Mononuclear cell (primary cell): ENCODE measurements around the gene SLC44A4. TPM values are rescaled to one million over a fixed set of nuclear protein-coding genes. Genes with fewer than 3 reads are reported as not detected.
"Not testable (repeated sequence)": the region's sequence is repeated elsewhere in the genome, so short reads cannot be mapped to it uniquely, and the experiment has no call there.

Experiments
- H3K27me3 ChIP-seq: 2 replicates; pipeline ENCODE4 v1.6.0; 2011; ENCODE audit warnings: low read length, control low read depth; ENCODE audit not compliant: insufficient read depth
- H3K4me1 ChIP-seq: 2 replicates; pipeline ENCODE4 v1.5.1; 2011; ENCODE audit warnings: mild to moderate bottlenecking, low read length, control low read depth; ENCODE audit not compliant: insufficient read depth
- H3K4me3 ChIP-seq: 2 replicates; pipeline ENCODE4 v1.5.1; 2011; ENCODE audit warnings: mild to moderate bottlenecking, low read length, moderate library complexity
- H3K9me3 ChIP-seq: 2 replicates; pipeline ENCODE4 v1.5.1; 2011; ENCODE audit warnings: low read depth, mild to moderate bottlenecking, control low read depth, low read length
- total RNA-seq: library from RNA; depleted of rRNA; stranded (reverse); fragments of >200 nt; gene quantifications from one replicate; pipeline ENCODE4 v1.2.3, GENCODE V29; 2012

Gene SLC44A4
- total RNA-seq, result 0.10 TPM

- Histone ChIP-seq H3K27me3 (no peaks in the 10 kb centered on the region), H3K4me3 (no peak within 1 kb of the TSS), H3K9me3 (no peaks in the 10 kb centered on the region), H3K4me1 (no peaks in the 10 kb centered on the region)
Measured at GRCh38 chr6:31878726-31879125, at the start of gene SLC44A4. Gene SLC44A4 (minus strand): TSS chr6:31878997. CDS start chr6:31878980, 17 bp downstream.

GRCh38 chr6:31928672-31928939 lies 49.8 kb upstream of the SLC44A4 start:
- Histone ChIP-seq H3K27me3 (no peaks in the 10 kb centered on the region), H3K4me3 (no peak overlapping the region), H3K9me3 (no peaks in the 10 kb centered on the region), H3K4me1 (peaks cover 5% of the 10 kb centered on the region)

DNA sequence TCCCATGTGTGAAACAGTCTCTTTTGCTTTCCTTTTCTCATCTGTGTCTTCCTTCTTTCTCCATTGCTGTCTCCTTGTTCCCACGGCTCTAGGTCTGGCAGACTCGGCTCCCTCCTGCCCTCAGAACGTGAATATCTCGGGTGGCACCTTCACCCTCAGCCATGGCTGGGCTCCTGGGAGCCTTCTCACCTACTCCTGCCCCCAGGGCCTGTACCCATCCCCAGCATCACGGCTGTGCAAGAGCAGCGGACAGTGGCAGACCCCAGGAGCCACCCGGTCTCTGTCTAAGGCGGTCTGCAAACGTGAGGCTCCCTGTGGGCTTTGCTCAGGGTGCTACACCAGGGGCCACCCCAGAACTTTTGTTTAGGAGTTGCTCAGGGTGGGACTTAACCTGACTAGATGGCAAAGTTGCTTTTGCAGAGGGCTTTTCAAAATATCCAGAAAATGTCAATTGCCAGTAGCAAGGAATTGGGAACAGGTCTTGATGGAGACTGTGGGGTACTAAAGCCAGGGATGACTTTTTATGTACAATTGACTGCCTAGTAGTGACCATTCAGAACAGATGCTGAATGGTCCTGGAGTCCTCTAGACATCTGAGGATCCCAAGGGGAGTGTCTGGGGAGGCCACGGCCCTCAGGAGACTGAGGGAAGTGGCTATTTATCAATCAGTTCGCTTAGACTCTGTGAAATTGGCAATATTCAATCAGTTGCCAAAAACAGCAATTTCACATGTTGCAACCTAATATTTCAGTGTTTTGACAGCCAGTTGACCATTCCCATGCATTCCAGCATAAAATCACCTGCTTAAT lies 49.3 kb upstream of the SLC44A4 start:
- Histone ChIP-seq H3K27me3 (no peaks in the 10 kb centered on the region), H3K9me3 (no peaks in the 10 kb centered on the region), H3K4me1 (peaks cover 5% of the 10 kb centered on the region), H3K4me3 (no peak overlapping the region)

- H3K4me1 ChIP-seq, result peaks cover 5% of the 10 kb centered on the region
- H3K27me3 ChIP-seq, result no peaks in the 10 kb centered on the region
- H3K4me3 ChIP-seq, result no peak within 1 kb of the TSS
- no peaks in the 10 kb centered on the region for H3K9me3 ChIP-seq
Measured at GRCh38 chr6:31927242-31927862, 48.6 kb upstream of the SLC44A4 start, which contains the start of gene C2. Gene C2 (plus strand): TSS chr6:31927717. CDS start chr6:31927753, 36 bp downstream.

DNA sequence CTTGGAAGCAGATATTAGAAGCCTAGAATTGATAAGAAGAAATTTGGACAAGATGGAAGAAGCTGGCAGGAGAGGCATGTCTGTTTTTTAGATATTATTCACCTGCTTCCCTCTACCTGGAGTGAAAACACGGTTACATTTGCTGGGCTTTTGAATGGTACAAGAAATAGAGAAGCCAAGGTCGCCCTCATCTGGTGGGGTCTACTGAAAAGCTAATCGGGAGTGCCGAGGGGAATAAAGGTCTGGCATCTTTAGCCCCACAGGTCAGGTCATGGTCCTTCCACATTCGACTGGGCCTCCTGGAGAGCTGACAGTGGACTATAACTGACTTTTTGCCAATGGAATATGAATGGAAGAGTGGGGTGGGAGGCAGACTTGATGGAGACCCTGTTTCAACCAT lies 44.1 kb upstream of the SLC44A4 start:
- no peaks in the 10 kb centered on the region for H3K9me3 ChIP-seq
- H3K27me3 ChIP-seq, result no peaks in the 10 kb centered on the region
- H3K4me1 ChIP-seq, result peaks cover 10% of the 10 kb centered on the region
- no peak overlapping the region for H3K4me3 ChIP-seq

GRCh38 chr6:31920811-31921210 lies 42.0 kb upstream of the SLC44A4 start:
- Histone ChIP-seq H3K4me1 (peaks cover 10% of the 10 kb centered on the region), H3K4me3 (no peak overlapping the region), H3K27me3 (no peaks in the 10 kb centered on the region), H3K9me3 (no peaks in the 10 kb centered on the region)

DNA sequence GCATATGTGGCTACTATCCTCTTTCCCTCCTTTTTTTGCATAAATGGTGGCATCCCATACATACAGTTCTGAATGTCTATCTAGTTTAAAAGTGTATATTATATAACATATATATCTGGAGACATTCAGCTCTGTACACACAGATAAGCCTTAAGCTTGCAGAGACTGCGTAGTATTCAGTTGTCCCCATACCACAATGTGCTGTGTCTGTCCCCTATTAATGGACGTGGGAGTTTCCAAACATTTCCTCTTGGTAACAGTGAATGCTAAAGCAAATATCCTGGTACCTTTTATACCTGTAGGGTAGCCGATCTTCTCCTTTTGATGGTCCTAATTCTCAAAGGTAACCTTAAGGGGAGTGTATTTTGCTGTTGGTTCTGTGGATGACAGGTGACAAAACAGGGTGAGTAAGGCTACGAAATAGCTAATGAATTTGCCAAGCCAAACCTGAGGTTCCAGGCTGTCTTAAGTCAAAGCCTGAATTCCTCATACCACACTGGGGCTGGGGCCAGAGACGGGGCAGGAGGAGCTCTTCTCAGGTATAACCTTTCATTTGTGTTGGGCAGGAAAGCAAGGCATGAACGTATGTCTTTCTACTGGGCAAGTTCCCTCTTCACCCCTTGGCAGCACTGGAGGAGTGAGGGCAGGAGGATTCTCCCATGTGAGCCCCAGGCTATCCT lies 41.0 kb upstream of the SLC44A4 start:
- no peaks in the 10 kb centered on the region for H3K27me3 ChIP-seq
- H3K4me1 ChIP-seq, result peaks cover 10% of the 10 kb centered on the region
- no peak overlapping the region for H3K4me3 ChIP-seq
- no peaks in the 10 kb centered on the region for H3K9me3 ChIP-seq

DNA sequence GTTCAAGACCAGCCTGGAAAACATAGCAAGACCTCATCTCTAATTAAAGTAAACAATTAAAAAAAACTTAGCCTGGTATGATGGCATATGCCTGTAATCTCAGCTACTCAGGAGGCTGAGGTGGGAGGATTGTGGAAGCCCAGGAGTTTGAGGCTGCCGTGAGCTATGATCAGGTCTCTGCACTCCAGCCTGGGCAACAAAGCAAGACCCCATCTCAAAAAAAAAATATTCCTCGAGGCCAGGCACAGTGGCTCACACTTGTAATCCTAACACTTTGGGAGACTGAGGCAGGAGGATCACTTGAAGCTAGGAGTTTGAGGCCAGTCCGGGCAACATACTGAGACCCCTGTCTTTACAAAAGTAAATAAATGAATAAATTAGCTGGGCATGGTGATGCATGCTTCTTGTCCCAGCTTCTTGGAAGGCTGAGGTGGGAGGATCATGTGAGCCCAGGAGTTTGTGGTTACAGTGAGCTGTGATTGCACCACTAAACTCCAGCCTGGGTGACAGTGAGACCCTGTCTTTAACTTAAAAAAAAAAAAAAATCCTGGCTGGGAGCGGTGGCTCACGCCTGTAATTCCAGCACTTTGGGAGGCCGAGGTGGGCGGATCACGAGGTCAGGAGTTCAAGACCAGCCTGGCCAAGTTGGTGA lies 39.4 kb upstream of the SLC44A4 start:
- H3K4me1 ChIP-seq, result peaks cover 10% of the 10 kb centered on the region
- H3K4me3 ChIP-seq, result no peak overlapping the region
- no peaks in the 10 kb centered on the region for H3K27me3 ChIP-seq
- H3K9me3 ChIP-seq, result no peaks in the 10 kb centered on the region

DNA sequence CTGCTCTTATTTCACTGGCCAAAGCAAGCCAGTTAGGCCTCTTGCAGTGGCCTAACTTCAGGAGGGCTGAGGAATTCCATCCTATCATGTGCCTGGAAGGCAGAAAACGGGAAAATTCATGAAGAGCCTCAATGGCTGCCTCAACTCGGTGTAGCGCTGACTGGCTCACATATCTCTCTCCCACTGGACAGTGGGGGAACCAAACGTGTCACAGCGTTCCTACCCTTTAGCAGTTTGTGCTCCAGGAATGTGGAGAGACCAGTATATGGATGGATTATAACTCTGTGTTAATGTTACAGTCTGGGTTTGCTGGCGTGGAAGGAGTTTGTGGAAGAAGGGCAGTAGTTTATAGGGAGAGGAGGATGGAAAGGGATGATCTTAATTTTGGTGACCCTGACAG lies 37.0 kb upstream of the SLC44A4 start:
- Histone ChIP-seq H3K4me1 (peaks cover 5% of the 10 kb centered on the region), H3K4me3 (no peak overlapping the region), H3K9me3 (no peaks in the 10 kb centered on the region), H3K27me3 (no peaks in the 10 kb centered on the region)

- Histone ChIP-seq H3K4me3 (no peak overlapping the region), H3K27me3 (no peaks in the 10 kb centered on the region), H3K9me3 (no peaks in the 10 kb centered on the region), H3K4me1 (peaks cover under 1% of the 10 kb centered on the region)
Measured at GRCh38 chr6:31915351-31915750, 36.6 kb upstream of the SLC44A4 start.

DNA sequence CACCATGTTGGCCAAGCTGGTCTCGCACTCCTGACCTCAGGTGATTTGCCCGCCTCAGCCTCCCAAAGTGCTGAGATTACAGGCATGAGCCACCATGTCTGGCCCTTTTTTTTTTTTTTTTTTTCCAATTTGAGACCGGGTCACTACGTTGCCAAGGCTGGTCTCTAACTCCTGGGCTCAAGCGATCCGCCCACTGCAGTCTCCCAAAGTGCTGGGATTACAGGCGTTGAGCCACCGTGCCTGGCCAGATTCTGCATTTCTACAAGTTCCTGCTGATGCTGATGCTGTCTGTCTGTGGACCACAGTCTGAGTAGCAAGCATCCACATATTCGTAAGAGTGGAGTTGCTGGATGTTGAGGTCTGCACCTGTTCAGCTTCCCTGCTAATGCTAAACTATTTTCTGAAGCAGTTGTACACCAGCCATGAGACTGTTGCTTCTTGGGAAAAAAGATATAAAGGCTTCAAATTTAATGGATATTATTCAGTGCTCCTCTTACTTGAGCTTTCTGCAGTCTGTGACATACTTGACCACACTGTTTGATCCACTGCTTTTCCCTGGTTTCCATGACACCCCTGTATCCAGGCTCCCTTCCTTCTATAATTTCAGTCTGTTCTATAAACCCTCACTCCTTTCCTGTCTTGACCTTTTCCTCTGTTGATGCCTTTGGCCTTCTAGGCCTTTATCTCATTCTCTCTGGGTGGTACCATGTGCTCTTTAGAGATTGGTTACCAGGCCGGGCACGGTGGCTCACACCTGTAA lies 33.2 kb upstream of the SLC44A4 start:
- no peaks in the 10 kb centered on the region for H3K27me3 ChIP-seq
- no peaks in the 10 kb centered on the region for H3K9me3 ChIP-seq
- peaks cover 3% of the 10 kb centered on the region for H3K4me1 ChIP-seq
- H3K4me3 ChIP-seq, result no peak overlapping the region

DNA sequence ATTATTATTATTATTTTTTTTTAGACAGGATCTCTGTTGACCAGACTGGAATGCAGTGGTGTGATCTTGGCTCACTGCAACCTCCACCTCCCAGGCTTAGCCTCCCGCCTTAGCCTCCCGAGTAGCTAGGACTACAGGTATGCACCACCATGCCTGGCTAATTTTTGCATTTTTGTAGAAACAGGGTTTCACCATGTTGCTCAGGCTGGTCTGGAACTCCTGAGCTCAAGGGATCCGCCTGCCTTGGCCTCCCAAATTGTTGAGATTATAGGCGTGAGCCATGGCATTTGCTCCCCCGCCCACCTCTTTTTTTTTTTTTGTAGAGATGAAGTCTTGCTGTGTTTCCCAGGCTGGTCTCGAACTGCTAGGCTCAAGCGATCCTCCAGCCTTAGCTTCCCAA lies 30.5 kb upstream of the SLC44A4 start:
- not testable (repeated sequence) for H3K4me3 ChIP-seq

DNA sequence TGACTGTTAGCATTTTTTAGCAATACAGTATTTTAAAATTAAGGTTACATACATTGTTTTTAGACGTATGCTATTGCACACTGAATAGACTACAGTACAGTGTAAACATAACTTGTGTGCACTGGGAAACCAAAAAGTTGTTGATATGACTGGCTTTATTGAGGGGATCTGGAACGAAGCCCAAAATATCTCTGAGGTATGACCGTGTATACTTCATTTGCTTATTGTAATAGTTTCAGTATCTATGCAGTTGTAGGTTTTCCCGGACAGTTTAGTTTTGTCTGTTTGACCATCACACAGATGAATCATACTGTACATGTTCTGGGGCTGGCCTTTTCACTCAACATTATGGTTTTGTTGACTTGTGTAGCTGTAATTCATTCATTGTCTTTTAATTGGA lies 30.0 kb upstream of the SLC44A4 start:
- Histone ChIP-seq H3K27me3 (no peaks in the 10 kb centered on the region), H3K9me3 (no peaks in the 10 kb centered on the region), H3K4me1 (peaks cover 3% of the 10 kb centered on the region), H3K4me3 (no peak overlapping the region)

More for the DNA sequence above, 30.5 kb upstream of the SLC44A4 start:
- not testable (repeated sequence) for H3K9me3 ChIP-seq, H3K27me3 ChIP-seq, H3K4me1 ChIP-seq

DNA sequence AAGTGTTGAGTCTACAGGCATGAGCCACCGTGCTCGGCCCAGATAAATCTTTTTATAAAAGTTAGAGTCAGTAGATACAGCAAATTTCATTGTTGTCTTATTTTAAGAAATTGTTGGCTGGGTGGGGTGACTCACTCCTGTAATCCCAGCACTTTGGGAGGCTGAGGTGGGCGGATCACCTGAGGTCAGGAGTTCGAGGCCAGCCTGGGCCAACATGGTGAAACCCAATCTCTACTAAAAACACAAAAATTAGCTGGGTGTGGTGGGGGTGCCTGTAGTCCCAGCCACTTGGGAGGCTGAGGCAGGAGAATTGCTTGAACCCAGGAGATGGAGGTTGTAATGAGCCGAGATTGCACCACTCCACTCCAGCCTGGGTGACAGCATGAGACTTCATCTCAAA lies 29.5 kb upstream of the SLC44A4 start:
- not testable (repeated sequence) for H3K9me3 ChIP-seq, H3K27me3 ChIP-seq, H3K4me3 ChIP-seq, H3K4me1 ChIP-seq
